ENCODE results near the gene LY6G6F.

Gene LY6G6F

DNA sequence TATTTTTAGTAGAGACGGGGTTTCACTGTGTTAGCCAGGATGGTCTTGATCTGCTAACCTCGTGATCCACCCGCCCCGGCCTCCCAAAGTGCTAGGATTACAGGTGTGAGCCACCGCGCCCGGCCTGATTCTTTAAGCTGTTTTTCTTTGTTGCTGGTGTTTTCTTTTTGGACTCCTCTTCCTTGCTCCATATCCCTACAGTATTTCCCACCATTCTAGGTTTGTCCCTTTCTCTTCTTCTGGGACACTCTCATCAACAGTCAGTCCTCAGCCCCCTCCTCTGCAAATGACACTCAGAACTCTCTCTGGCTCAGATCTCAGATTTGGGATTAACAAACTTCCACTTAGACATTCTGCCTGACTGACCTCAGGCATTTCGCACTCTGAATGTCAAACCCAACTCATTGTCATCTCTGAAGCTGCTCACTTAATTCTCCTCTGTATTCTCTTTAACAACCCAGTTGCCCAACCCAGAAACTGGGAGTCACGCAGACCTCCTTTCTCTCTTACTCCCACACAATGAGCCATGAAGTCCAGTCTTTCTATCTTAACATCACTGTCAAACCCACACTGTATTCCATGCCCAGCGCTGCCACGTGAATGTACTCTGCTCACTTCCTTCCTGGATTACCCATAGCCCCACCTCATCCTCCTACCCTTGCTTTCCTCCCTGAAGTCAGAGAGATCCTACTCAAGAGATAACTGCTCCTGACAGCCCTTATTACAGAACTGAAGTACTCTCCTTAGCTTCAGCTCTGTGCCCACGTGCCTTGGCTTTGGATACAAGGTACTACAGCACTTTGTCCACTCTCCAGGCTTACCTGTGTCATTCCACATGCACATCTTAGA, 19.1 kb downstream of the LY6G6F start:
- no peak for DNase-seq

DNA sequence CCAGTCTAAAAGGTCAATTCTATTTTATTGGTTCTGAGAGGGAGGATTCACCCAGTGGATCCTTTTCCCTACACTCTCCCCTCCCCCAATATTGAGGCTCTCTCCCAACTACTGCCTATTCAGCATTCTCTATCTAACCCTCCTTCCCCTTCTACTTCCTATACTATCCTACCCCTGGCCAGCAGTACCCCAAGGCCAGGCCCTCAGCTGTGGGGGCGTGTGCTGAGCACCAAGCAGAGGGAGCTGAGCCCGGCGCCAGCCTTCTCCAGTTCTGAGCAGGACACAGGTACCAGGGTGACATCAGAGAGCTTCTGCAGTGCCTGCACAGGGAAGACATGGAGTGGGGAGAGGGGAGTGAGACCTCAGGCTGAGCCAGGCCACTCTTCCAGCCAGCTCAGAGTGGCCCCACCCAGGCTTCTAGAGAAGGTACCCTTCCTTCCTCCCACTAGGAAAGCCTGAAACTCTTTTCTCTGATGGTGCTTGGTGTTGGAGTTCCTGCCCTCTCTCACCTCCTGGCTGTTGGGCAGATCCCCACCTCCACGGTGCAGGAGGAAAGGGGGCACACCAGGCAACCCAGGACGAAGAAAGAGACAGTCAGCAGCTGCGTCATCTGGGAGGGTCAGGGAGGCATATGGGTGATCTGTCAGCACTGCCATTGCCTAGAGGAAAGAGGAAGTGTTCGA, 20.5 kb downstream of the LY6G6F start:
- DNase-seq = no peak

DNA sequence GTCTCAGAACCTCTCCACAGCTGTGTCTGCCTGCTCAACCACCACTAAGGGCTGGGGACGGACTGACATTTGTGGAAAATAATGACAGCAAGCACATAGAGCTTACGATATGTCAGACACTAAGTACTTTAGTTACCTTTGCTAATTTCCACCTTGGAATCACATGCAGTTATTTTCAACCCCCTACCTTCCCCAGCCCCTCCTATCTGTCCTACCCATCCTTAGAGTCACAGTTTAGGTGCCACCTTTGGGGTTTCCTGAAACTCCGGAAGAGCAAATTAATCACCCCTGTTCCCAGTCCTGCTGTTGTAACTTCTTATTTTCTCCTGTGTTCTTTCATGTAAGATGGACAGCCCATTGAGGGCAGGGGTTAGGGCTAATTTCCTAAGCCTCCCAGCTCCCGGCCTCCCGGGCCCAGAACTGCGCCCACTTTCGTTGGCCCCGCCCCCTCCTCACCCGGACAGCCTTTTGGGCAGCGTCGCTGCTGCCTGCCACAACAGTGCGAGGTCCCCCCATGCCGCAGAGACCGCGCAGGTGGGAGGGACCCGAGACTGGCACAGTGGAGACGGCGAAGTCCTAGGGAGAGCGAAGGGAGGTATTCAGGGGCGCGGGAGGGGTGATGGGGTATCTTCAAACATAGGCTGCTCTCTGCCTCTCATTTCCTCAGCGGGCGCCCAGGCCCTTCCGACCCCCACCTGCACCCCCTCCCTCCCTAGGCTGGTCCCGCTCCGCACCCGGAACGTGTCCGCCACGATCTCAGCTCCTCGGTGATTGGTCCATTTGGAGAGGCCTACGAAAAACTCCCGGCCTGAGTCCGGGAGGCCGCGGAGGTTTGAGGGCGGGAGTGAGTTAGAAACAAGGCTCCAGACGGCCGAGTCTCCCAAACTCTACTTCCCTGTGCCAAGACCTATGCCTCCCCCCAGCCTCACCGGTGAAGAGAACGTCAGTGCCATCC, 21.3 kb downstream of the LY6G6F start:
- DNase-seq = no peak

DNA sequence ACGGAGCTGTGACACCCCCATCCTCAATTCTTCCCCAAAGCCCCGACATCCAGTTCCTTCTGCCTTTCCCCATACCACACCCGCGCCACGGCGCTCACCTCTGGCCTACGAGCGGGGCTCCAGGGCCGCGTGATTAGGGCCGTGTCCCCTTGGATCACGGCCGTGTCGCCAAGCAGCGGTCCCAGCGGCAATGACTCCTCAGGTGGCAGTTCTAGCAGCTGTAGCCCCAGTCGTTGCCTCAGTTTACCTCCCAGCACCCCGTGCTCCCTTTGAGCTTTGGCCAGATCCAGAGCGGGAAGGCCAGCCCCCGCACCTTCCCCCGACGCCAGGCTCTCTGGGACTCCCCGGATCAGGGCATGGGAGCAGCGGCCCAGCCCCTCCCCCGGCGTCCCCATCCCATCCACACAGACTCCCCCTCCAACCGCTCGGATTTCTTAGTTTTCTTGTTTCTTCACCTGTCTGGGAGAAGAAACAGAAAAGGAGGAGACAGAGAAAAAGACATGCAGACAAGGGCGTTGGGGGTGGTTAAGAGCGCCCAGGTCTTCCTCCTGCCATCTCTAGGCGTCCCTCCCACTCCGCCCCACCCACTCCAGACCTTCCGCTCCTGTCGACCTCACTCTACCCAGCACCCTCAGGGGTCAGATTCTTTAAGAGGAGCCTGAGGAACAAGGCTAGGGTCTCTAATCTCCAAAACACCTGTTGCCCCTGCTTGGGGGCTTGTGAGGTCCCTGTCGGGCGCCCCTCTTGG, 22.3 kb downstream of the LY6G6F start, which contains the start of gene DDAH2:
Gene DDAH2, minus strand, starts transcription at position 533 of the 748 bp plus-strand sequence. Its CDS starts 138 bp downstream, at position 395.
- no peak for DNase-seq

DNA sequence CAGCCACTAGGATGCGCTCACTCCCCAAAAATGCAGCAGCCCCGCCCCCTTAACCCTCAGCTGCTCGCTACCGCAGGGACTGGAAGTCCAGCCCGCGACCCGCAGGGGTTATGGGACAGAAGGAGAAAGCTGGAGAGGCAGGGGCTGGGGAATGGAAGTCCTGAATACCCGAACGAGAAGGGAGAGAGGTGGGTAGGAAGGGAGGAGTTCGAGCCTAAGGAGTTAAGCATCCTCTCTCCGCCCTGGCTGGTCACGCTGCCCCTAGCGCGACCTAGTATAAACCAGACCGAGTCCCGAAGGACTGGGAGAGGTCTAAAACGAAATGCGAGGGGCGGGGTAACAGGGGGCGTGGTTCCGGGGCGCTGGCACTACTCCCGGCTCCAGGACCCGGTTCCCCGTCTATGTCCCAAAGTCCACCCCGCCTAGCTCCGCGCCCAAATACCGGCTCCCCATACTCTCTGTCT, 22.9 kb downstream of the LY6G6F start:
- DNase-seq = peak; percentile 91

DNA sequence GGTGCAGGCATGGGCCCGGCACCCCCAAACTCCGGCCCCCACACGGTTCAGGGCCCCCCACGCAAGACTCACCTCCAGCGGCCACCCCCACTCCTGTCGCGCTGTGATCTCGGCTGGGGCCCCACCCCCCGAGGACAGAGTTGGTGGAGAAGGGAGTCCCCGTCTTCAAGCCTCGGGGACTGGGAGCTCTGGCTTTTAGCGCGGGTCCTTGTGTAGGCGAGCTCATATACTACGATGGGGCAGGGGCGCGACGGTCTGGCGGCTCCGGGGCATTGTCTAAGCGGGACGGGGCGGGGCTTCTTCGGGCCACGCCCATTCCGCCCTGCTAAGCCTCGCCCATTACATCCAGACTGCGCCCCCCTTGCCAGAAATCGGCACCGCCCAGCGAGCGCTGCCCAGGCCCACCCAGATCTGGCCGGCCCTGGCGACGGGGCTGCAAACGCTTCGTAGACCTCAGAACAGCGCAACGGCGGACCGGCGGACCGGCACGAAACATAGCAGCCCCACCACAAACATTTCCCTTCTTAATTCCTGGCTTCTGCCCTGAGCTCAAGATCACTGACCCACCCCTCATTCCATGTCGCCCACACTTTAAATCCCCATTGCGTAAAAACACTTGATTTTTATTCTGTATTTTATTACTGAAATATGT, 23.4 kb downstream of the LY6G6F start:
- peak; percentile 89 for DNase-seq

DNA sequence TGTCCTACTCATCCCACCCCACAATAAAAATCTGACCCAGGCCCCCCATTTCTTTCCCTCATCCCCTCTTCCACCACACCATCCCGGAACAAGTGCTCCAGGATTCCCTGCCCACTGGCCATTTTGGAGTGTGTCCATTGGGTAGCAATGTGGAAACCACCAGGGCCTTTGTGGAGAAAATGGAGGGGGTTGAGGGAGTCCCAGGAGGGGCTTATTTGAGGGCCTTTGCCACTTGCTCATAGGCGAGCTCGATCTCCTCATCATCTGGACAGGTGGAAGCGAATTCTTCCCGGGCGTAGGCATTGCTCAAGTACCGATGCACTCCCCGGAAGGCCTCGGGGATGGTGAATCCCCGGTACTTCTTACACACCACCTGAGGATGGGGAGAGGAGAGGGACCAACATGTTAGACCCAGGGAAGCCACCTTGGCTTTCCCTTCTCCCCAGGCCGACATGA, 24.0 kb downstream of the LY6G6F start:
- DNase-seq = no peak

DNA sequence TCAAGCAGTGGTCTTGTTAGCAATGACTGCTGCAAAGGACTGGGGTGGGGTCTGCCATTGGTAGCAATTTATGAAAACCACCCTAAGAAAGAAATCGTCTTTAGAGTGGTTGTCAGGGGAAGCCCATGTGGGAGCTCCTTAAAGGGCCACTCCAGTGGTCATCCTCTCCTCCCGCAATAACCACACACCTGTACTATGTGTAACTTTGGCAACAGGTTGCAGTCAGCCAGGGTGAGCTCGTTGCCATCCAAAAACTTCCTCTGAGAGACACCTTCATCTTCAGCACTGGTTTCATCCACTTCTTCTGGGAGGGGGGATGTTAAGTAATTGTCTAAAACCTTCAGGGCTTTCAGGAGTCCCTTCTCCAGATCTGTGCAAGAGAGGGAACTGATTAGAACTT, 25.4 kb downstream of the LY6G6F start:
- no peak for DNase-seq

DNA sequence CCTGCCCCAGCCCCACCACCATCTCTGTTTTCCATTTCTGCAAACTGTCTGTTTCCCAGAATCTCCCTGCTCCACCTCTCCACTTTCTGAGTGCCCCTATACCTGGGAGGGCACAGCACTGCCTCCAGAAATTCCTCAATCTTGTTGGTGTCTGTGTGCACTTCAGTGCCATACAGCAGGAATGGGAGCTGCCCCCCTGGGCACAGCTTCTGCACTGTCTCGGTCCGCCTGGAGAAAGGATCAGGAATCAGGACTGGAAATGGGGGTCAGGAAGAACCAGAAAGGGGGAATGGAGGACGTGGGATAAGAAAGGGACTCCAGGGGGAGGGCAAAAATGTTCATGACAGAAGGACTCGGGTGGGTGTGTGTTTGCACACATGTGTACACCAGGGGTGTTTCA, 27.1 kb downstream of the LY6G6F start:
- no peak for DNase-seq

DNA sequence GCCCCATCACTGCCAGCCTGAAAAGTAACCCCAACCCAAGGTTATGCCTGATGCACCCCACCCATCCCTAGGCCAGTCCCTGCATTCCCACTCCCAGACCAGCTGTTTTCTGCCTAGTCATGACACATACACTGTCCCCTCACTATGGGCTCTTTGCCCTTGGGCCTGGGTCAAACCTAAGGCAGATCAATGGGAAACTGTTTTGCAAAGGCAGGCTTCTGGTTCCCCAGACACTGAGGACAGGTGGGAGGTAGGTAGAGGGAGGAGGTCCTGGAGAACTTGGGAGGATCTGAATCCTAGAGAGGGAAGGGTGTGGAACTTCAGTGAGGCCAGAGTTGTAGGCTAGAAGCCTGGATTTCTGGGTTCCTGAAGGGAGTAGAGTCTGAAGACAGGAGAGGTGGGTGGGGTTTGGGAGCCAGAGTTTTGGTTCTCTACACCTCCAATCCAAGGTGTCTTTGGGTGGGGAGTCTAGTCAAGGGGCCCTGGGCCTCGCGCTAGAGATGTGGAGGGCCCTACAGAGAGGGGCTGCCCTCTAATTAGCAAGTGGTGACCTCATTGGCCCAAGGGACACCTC, 27.7 kb downstream of the LY6G6F start:
- no peak for DNase-seq

DNA sequence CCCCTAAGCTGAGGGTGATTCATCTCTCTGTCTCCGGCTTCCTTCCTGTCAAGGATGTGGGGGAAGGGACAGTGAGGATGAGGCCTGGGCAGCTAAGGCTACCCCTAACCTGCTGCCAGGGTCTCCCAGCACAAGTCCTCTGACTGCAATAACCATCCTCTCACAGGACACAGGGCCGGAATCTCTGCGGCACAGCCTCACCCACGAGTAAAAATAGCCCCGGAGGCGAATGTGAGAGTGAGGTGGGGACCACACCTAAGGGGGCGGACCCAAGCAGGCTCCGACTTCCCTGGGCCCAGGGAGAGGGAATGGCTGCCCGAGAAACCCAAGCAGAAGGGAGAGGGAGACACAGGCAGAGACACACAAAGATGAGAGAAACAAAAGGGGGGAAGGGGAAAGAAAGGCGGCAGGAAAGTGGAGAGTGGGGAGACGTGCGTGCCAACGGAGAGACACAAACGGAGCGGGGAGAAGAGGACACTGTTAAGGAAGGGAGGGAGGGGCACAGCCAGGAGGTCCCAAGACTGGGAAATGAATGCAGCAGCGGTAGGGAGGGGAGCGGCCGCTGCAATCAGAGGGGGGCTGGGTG, 28.2 kb downstream of the LY6G6F start:
- DNase-seq = peak; percentile 81

DNA sequence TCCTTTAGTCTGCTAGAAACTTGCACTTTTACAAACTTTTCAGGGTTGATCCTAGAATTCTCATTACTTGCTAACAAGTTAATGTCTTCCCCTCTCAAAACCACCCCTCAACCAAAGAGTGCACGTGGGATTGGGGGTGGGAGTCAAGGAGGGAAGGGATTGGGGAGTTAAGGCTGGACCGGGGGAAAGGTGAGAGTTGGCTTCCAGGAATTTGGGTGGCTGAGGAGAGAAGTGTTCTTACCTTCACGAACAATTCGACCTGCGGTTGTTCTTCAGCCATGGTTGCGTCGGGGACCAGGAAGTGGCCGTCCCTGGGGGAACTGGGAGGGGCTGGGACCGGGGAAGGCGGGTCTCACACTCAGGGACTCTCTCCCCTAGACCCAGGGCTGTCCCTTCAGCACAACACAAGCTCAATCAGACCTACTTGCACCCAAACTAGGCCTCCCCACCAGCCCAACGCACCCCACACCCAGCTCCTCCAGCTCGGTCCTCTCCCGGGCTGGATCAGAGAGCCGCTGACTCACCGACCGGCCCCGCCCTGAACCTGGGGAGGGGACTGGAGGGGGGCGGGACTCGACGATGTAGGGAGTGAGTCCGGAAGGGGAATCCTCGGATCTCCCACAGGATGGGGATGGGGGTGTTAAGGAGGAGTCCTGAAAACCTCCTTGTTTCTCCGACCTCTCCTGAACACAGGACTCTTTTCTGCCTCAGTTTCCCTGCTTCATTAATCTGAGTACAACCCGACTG, 29.5 kb downstream of the LY6G6F start, which contains the start of gene CLIC1:
Gene CLIC1, minus strand, starts transcription at position 510 of the 747 bp plus-strand sequence. Its CDS starts 230 bp downstream, at position 280.
- DNase-seq = peak; percentile 89

DNA sequence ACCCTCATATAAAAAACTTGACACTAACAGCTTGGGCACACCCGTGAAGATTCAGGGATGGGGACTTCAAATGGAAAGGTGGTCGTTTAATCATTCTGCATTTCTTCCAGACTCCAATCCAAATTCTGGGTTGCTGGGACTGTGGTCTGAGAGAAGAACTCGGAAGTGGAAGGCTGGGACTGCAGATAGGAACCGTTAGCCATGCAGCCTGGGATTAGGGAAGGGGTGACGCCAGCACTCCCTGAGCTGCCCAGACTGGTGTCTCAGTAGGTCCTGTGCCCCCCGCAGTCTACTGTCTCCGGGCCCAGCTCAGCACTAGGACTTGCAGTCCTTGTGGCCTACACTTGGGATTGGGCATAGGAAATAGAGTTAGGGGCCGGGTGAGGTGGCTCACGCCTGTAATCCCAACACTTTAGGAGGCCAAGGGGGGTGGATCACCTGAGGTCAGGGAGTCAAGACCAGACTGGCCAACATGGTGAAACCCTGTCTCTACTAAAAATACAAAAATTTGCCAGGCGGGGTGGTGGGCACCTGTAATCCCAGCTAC, 30.2 kb downstream of the LY6G6F start:
- no peak for DNase-seq

DNA sequence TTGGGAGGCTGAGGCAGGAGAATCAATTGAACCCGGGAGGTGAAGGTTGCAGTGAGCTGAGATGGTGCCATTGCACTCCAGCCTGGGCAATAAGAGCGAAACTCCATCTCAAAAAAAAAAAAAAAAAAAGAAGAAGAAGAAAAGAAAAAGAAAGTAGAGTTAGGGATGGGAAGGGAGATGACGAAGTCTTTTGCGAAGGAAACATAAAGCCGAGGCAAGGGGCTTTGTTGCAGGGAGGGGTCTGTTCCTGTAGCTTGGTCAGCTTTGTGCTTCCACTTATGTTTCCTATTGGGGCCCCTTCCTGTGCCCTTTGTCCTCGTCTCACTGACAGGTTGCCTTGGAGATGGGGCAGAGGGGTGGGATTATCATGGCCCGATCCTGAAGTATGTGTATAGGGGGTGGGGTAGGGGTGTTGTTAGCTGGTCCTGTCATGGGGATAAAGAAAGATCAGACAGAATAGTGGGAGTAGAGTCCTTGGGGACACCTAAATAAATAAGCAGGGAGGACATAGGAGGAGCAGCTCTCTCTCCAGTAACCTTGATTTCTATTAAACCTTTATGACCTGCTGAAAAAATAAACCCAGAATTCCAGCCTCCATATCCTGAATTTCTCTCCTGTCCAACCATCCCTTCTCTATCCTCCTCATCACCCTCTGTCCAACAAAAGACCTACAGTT, 30.8 kb downstream of the LY6G6F start:
- DNase-seq = no peak

DNA sequence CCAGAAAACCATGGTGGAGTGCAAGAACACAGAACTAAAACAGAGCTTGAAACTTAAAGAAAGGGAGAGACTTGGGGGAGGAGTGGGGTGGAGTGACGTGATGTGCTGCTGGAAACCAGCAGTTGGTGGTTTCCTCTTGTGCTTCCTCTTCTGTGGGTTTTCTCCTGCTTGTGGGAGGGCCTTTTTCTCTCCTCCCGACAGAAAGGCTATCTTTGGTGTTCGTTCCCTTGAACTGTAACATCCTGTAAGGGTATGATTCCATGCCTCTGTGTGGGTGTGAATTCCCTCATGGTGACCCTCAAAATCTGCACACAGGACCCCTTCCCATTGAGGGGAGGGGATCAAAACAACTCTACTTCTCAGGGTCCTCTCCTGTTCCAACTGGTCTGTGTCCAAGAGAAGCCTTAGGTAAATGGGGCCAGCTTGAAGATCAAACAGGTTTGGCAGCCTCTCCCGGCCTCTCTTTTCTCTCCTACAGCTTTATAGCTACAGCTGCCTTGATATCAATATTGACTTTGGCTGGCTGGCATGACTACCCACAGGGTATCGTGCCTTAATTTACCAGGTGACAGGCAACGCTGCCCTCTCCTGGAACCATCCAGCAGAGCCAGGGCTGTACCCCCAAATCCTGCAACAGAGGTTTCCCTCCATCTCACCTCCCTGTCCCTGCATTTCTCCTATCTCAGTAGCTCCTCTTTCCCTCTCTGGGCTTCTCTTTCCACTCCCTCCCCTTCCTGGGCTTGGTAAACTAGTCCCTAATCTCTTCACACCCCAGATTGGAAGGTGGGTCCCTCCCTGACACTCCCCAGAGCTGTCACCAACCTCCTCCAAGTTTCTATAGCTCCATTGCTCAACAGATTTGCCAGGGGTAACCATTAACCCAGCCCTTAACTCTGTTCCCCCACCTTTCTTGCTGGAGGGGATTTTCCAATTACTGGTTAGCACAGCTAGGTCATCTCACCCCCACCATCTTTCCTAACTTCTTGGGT, 31.6 kb downstream of the LY6G6F start:
- peak; percentile 71 for DNase-seq

DNA sequence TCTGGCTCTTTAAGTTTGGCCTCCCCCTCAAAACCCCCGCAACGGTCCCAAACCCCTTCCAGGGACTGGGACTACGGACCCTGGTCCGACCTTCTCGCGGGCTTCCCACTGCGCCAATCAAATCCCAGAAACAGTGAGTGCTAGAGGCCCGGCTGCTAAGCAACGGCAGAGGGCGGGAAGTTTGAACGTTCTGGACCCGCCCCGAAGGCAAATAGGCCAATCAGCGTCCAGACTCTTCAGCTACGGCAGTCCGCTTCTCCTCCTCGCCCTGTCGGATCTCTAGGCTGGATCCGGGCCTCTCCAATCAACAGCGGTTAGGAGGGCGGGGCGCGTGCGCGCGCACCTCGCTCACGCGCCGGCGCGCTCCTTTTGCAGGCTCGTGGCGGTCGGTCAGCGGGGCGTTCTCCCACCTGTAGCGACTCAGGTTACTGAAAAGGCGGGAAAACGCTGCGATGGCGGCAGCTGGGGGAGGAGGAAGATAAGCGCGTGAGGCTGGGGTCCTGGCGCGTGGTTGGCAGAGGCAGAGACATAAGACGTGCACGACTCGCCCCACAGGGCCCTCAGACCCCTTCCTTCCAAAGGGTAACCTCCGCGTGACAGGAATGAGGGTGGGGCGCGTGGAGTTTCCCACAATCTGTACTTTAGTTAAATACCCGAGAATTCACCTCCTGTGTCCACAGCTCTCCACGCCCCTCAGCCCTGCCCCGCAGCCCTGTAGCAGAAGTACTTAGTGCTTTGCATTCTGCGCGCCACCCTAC, 33.2 kb downstream of the LY6G6F start, which contains the start of gene MSH5:
Gene MSH5, plus strand, starts transcription at position 367 of the 758 bp plus-strand sequence. CDS start 462 bp downstream, outside the sequence.
- DNase-seq = peak; percentile 96

All from activated CD8-positive, alpha-beta memory T cell treated with anti-CD3 and anti-CD28 coated beads for 24 hours (primary cell).